Measurements from ENCODE around the gene SDK2. TPM values are rescaled to one million over a fixed set of nuclear protein-coding genes. Genes with fewer than 3 reads are reported as not detected.
A peak's percentile ranks its signal among the peaks of the same experiment; 100 is the strongest.

The SDK2 gene
- total RNA-seq, 6 experiments from 2014 or later = 0.11 to 0.46 (median 0.25) TPM

DNA sequence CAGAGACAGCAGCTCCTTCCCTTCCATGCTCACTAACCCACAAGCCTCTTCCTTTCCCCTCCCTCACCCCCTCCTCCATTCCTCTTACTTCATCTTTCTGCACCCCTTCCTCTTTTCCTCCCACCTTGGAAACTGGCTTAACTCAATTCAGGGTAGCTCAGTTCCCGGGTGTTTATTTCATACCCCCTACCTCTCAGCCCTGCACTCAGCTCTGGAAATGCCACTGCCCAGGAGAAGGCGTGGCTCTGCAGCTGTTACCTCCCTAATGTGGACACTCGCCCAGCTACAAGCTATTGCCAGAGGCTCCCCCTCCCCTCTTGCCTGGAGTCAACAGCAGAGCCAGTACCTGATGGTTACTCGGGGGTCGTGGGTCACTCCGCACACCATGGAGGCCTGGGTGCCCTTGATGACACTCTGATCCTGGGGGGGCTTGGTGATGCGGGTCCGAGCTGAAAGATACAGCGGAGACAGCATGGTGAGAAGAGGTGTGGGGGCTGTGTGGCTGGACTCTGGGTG lies 214.0 kb downstream of the SDK2 start:
- TF ChIP-seq, protein P1, sequence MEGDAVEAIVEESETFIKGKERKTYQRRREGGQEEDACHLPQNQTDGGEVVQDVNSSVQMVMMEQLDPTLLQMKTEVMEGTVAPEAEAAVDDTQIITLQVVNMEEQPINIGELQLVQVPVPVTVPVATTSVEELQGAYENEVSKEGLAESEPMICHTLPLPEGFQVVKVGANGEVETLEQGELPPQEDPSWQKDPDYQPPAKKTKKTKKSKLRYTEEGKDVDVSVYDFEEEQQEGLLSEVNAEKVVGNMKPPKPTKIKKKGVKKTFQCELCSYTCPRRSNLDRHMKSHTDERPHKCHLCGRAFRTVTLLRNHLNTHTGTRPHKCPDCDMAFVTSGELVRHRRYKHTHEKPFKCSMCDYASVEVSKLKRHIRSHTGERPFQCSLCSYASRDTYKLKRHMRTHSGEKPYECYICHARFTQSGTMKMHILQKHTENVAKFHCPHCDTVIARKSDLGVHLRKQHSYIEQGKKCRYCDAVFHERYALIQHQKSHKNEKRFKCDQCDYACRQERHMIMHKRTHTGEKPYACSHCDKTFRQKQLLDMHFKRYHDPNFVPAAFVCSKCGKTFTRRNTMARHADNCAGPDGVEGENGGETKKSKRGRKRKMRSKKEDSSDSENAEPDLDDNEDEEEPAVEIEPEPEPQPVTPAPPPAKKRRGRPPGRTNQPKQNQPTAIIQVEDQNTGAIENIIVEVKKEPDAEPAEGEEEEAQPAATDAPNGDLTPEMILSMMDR (IDR thresholded peaks at IDR 0.05) = no peak
- TF ChIP-seq POLR2A (IDR thresholded peaks at IDR 0.05) = no peak
- no peaks in the 10 kb centered on the region for H3K36me3 ChIP-seq
- intact Hi-C loops (cut with DNase I) = loop anchor here (10.0 kb wide), 4 partner anchors 285 to 745 kb away; no protein-coding TSS in a partner anchor
- H3K27ac ChIP-seq = no peak overlapping the region
- 41% methylated on average over 6 of the region's 9 CpGs for WGBS (ENCODE audit: insufficient coverage, low coverage, low lambda C conversion rate, missing lambda C conversion rate)
- H3K4me3 ChIP-seq = no peak overlapping the region
- DNase-seq = no peak
- H3K4me1 ChIP-seq = no peaks in the 10 kb centered on the region
- no peaks in the 10 kb centered on the region for H3K9me3 ChIP-seq
- no peak for ATAC-seq
- no peaks in the 10 kb centered on the region for H3K27me3 ChIP-seq

DNA sequence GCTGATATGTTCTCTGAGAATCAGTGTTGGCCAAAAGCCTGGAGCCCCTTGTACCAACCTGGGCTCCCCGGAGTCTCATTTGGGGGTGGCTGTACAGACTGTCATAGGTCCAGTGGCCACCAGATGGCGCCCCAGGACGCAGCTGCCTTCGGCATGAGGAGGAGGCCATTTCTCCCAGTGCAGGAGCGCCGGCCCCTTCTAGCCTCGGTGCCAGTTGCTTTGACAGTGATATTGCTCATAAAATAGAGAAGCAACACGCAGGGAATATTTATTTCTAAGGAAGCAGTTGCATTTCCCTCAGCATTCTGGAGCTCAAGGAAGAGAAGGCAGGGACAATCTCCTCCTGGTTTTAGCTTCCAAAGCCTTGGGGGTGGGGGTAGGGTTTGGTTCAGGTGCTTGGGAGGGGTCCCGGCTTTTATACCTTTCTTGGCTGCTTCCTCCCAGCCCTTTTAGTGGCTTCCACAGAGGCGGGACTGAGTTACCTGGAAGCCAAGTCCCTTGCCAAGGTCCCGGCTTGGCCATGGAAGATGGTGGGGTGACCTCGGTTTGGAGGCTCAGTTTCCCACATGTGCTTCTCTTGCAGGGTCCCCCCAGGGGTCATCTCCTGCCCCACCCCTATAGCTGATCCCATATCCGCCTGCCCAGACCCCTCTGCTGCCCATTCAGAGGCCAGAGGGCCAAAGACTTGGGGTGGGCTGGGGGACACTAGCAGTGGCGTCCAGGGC lies 214.6 kb downstream of the SDK2 start:
- no peaks in the 10 kb centered on the region for H3K36me3 ChIP-seq
- intact Hi-C loops (cut with DNase I) = loop anchor here (10.0 kb wide), 4 partner anchors 285 to 745 kb away; no protein-coding TSS in a partner anchor
- DNase-seq = peak; percentile 84 to 90 (median 89)
- no peak overlapping the region for H3K27ac ChIP-seq
- no peak overlapping the region for H3K4me3 ChIP-seq
- ATAC-seq = peak; percentile 93 to 98 (median 96)
- WGBS (ENCODE audit: insufficient coverage, low coverage, low lambda C conversion rate, missing lambda C conversion rate) = 12% methylated on average over 4 of the region's 14 CpGs
- H3K4me1 ChIP-seq = no peaks in the 10 kb centered on the region
- TF ChIP-seq POLR2A (IDR thresholded peaks at IDR 0.05) = no peak
- TF ChIP-seq, protein P1 (IDR thresholded peaks at IDR 0.05) = peak; percentile 86 to 98 (median 96)
- no peaks in the 10 kb centered on the region for H3K9me3 ChIP-seq
- no peaks in the 10 kb centered on the region for H3K27me3 ChIP-seq

DNA sequence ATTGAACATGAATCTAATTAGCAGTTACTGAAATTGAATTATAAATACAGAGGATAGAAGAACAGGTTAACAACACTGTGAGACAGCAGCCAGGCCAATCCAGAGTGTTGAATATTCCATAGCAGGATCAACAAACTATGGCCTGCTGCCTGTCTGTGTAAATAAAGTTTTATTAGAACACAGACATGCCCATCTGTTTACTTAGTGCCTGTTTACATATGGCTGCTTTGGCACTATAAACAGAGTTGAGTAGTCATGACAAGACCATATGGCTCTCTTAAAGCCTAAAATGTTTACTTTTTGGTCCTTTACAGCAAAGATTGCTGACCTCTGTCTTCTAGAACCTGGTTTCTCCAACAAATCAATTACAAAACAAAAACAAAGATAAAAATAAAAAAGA lies 217.0 kb downstream of the SDK2 start:
- TF ChIP-seq, protein P1 (IDR thresholded peaks at IDR 0.05) = no peak
- no peak for TF ChIP-seq POLR2A (IDR thresholded peaks at IDR 0.05)
- Histone ChIP-seq H3K36me3 (no peaks in the 10 kb centered on the region), H3K27me3 (no peaks in the 10 kb centered on the region), H3K4me3 (no peak overlapping the region), H3K9me3 (no peaks in the 10 kb centered on the region), H3K4me1 (no peaks in the 10 kb centered on the region), H3K27ac (no peak overlapping the region)
- DNase-seq (no peak), ATAC-seq (no peak)
- intact Hi-C loops (cut with DNase I) = no loop called here

DNA sequence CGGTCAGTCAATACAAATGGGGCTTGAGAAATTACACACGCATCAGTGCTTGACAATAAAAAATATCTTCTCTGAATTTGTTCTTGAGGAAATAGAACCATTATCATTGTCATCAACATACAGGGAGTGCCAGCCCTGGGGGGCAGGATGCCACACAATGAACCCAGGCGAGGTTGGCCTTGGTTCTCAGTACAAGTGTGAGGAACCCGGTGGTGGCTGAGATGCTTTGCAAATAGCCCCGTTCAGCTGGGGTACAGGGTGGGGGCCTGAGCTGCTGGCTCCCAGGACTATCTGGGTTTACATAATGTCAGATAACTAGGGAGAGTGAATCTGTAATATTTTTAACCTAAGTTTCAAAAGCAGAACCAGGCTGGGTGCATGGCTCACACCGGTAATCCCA lies 219.7 kb downstream of the SDK2 start:
- ATAC-seq = no peak

More for the DNA sequence above, 219.7 kb downstream of the SDK2 start:
- DNase-seq = no peak
- no peaks in the 10 kb centered on the region for H3K36me3 ChIP-seq
- H3K4me1 ChIP-seq = no peaks in the 10 kb centered on the region
- intact Hi-C loops (cut with DNase I) = no loop called here
- no peak overlapping the region for H3K27ac ChIP-seq
- 62% methylated on average over 6 of the region's 6 CpGs for WGBS (ENCODE audit: insufficient coverage, low coverage, low lambda C conversion rate, missing lambda C conversion rate)
- TF ChIP-seq, protein P1 (IDR thresholded peaks at IDR 0.05) = no peak
- no peak for TF ChIP-seq POLR2A (IDR thresholded peaks at IDR 0.05)
- no peak overlapping the region for H3K4me3 ChIP-seq
- H3K9me3 ChIP-seq = no peaks in the 10 kb centered on the region
- no peaks in the 10 kb centered on the region for H3K27me3 ChIP-seq

All from right lobe of liver (tissue), 6 donors.